HepG2 (cell line): ENCODE measurements around the gene PPP1R1B. TPM values are rescaled to one million over a fixed set of nuclear protein-coding genes. Genes with fewer than 3 reads are reported as not detected.

ENCODE experiments used
- ATAC-seq: fragments of 200-7000 bp; cut with Tn5 transposase; 3 replicates; pipeline ENCODE4 v1.9.1; 2020; ENCODE audit warnings: mild to moderate bottlenecking, moderate library complexity
- BruUV-seq: library from RNA; stranded (reverse); fragments of 400-500 nt; replicated peaks from 2 replicates; lab custom pipeline; 2021; lab: Mats Ljungman, UMichigan
- CTCF ChIA-PET: fragments of 300-600 bp; formaldehyde crosslinking; extraction: SDS; loops from one replicate; lab custom pipeline; 2021; ENCODE audit warnings: low total read pairs, inconsistent platforms, low intra/inter-chr PET ratio; lab: Yijun Ruan, JAX
- POLR2A ChIA-PET: fragments of 350-600 bp; sonication (Branson Sonifier 250); formaldehyde crosslinking; loops from one replicate; lab custom pipeline; 2020; ENCODE audit warnings: antibody characterized with exemption, inconsistent platforms; lab: Yijun Ruan, JAX
- DNase-seq: peaks from one replicate; pipeline ENCODE4 v3.0.0-alpha.2; 2015; ENCODE audit warnings: low spot score
- FAIRE-seq: peaks from 3 replicates; lab custom pipeline; 2011; peaks lifted over from hg19 to GRCh38; lab: Jason Lieb, UNC
- H2AFZ ChIP-seq: one replicate; pipeline ENCODE4 v1.6.1; 2011; ENCODE audit warnings: low read length, inconsistent platforms
- H3K27ac ChIP-seq: fragments of 300-600 bp; 3 replicates; pipeline ENCODE4 v1.8.0; 2011; ENCODE audit warnings: mixed run types, mild to moderate bottlenecking, mixed read lengths, low read length, inconsistent platforms; ENCODE audit not compliant: insufficient read depth; ENCODE audit errors: extremely low read length
- H3K27me3 ChIP-seq, 2 experiments: fragments of 200-600 bp in 1 of 2; 2 replicates in 1 of 2; 3 replicates in 1 of 2; pipeline versions ENCODE4 v1.6.0 to v1.8.0; 2011; ENCODE audit warnings: low read length in 2 of 2, mild to moderate bottlenecking in 2 of 2, moderate library complexity in 2 of 2, inconsistent platforms in 1 of 2; ENCODE audit not compliant: insufficient read depth in 2 of 2, control insufficient read depth in 1 of 2
- H3K36me3 ChIP-seq, 2 experiments: fragments of 200-600 bp in 1 of 2; replicated peaks in 1 of 2; 2 replicates in 1 of 2; 3 replicates in 1 of 2; pipeline versions ENCODE4 v1.5.1 to v1.8.0; 2011; ENCODE audit warnings: low read length in 2 of 2, inconsistent platforms in 1 of 2; ENCODE audit not compliant: insufficient read depth in 2 of 2, control insufficient read depth in 1 of 2
- H3K4me1 ChIP-seq: 2 replicates; pipeline ENCODE4 v1.5.1; 2012; ENCODE audit warnings: low read length, inconsistent platforms; ENCODE audit not compliant: insufficient read depth
- H3K4me2 ChIP-seq: 2 replicates; pipeline ENCODE4 v1.6.0; 2011; ENCODE audit warnings: low read depth, low read length, inconsistent platforms
- H3K4me3 ChIP-seq, 3 experiments: fragments of 200-600 bp in 1 of 3; sonication (generic), shearing (Covaris generic) in 1 of 3; replicated peaks in 1 of 3; 2 replicates each; pipeline ENCODE4 v1.5.1; 2011 to 2016; ENCODE audit warnings: low read length in 3 of 3, inconsistent platforms in 2 of 3, low read depth in 2 of 3, mild to moderate bottlenecking in 2 of 3, control low read depth in 1 of 3, mixed read lengths in 1 of 3; ENCODE audit not compliant: insufficient read depth in 1 of 3
- H3K79me2 ChIP-seq: one replicate; pipeline ENCODE4 v1.6.1; 2011; ENCODE audit warnings: low read length, inconsistent platforms; ENCODE audit not compliant: insufficient read depth
- H3K9ac ChIP-seq: 2 replicates; pipeline ENCODE4 v1.6.0; 2011; ENCODE audit warnings: mild to moderate bottlenecking, low read depth, low read length, inconsistent platforms; ENCODE audit not compliant: insufficient read depth
- H3K9me3 ChIP-seq: 2 replicates; pipeline ENCODE4 v1.5.1; 2012; ENCODE audit warnings: mild to moderate bottlenecking, low read length
- H4K20me1 ChIP-seq: 2 replicates; pipeline ENCODE4 v1.6.0; 2011; ENCODE audit warnings: inconsistent platforms, mild to moderate bottlenecking, low read length, moderate library complexity; ENCODE audit not compliant: insufficient read depth
- GRHL1 ChIP-seq: sonication (generic); formaldehyde crosslinking; conservative IDR thresholded peaks from 2 replicates; pipeline ENCODE4 v1.8.0; 2022; ENCODE audit warnings: missing genetic modification reagents
- MED13 ChIP-seq: sonication (generic); formaldehyde crosslinking; IDR thresholded peaks from 2 replicates; pipeline ENCODE4 v1.5.0; 2020; ENCODE audit warnings: missing genetic modification reagents
- TBX3 ChIP-seq: fragments of 450-650 bp; IDR thresholded peaks from 2 replicates; pipeline ENCODE4 v1.6.1; 2017; ENCODE audit warnings: antibody characterized with exemption, mild to moderate bottlenecking, inconsistent platforms, borderline replicate concordance
- ZBTB7A ChIP-seq: sonication (generic); formaldehyde crosslinking; IDR thresholded peaks from 2 replicates; pipeline ENCODE4 v1.8.0; 2022; ENCODE audit warnings: mild to moderate bottlenecking, missing genetic modification reagents
- ZC3H4 ChIP-seq: sonication (generic); formaldehyde crosslinking; IDR thresholded peaks from 2 replicates; pipeline ENCODE4 v1.4.0; 2020; ENCODE audit warnings: missing genetic modification reagents, borderline replicate concordance
- ZFP36 ChIP-seq: fragments of 150-350 bp; IDR thresholded peaks from 2 replicates; pipeline ENCODE4 v1.6.1; 2018; ENCODE audit warnings: borderline replicate concordance, low read length, low read depth; ENCODE audit not compliant: partially characterized antibody
- ZNF205 ChIP-seq: IDR thresholded peaks from 2 replicates; pipeline ENCODE4 v1.6.1; 2018; ENCODE audit warnings: missing biosample characterization, missing genetic modification reagents
- ZNF225 ChIP-seq: sonication (generic); formaldehyde crosslinking; IDR thresholded peaks from 2 replicates; pipeline ENCODE4 v1.4.0; 2020; ENCODE audit warnings: mild to moderate bottlenecking, missing genetic modification reagents
- ZNF768 ChIP-seq: sonication (generic); formaldehyde crosslinking; IDR thresholded peaks from 2 replicates; pipeline ENCODE4 v1.4.0; 2020; ENCODE audit warnings: missing genetic modification reagents
- WGBS: methylation state at CpG from one replicate; pipeline ENCODE4 v1.1.6; 2017; ENCODE audit warnings: low lambda C conversion rate; 5-methylcytosine and 5-hydroxymethylcytosine counted together
- in situ Hi-C: cut with HindIII; loops from 2 replicates; pipeline ENCODE4 v1.10.0; 2017; ENCODE audit warnings: low pct_unique_long_range_greater_than_20kb; ENCODE audit not compliant: extremely low pct_ligation_motif_present
- intact Hi-C: fragments of 100-400 bp; cut with micrococcal nuclease; formaldehyde crosslinking; loops from one replicate; pipeline ENCODE4 v1.10.0; 2022; ENCODE audit not compliant: unreplicated experiment
- polyA plus RNA-seq, 8 experiments: library from polyadenylated mRNA; depleted of rRNA in 3 of 8; stranded (reverse) in 7 of 8; unstranded in 1 of 8; fragments of >200 nt; fragmentation: Illumina TruSeq in 4 of 8; extraction: Trizol in 4 of 8; gene quantifications; 2 replicates each; pipeline versions ENCODE4 v1.2.1 to v1.2.3, GENCODE V29; 2011 to 2016; ENCODE audit warnings: low read depth in 4 of 8, missing spikeins in 1 of 8, mixed read lengths in 1 of 8; ENCODE audit not compliant: insufficient read depth in 1 of 8
- total RNA-seq, 5 experiments: library from RNA; depleted of rRNA; stranded (reverse); fragments of >200 nt; fragmentation: Illumina TruSeq; extraction: Trizol; gene quantifications; 2 replicates each; pipeline ENCODE4 v1.2.3, GENCODE V29; 2016; ENCODE audit warnings: low read depth in 1 of 5
- TF ChIP-seq, protein P1 (sequence below): sonication (generic); formaldehyde crosslinking; IDR thresholded peaks from 2 replicates; pipeline ENCODE4 v1.9.0; 2022; ENCODE audit warnings: missing genetic modification reagents, mild to moderate bottlenecking, borderline replicate concordance
- TF ChIP-seq, protein P2 (sequence below): sonication (generic); formaldehyde crosslinking; IDR thresholded peaks from 2 replicates; pipeline ENCODE4 v1.4.0; 2020; ENCODE audit warnings: missing genetic modification reagents, borderline replicate concordance
- TF ChIP-seq, protein P3 (sequence below): sonication (generic); formaldehyde crosslinking; IDR thresholded peaks from 2 replicates; pipeline ENCODE4 v1.8.0; 2022; ENCODE audit warnings: missing genetic modification reagents, mild to moderate bottlenecking, inconsistent platforms, borderline replicate concordance

PPP1R1B gene
- total and polyA plus RNA-seq, 2 of the 13 experiments (the other 11 are each of a cell fraction or from before 2014, with no cell fraction given) = 0.08 TPM; not detected in 1

DNA sequence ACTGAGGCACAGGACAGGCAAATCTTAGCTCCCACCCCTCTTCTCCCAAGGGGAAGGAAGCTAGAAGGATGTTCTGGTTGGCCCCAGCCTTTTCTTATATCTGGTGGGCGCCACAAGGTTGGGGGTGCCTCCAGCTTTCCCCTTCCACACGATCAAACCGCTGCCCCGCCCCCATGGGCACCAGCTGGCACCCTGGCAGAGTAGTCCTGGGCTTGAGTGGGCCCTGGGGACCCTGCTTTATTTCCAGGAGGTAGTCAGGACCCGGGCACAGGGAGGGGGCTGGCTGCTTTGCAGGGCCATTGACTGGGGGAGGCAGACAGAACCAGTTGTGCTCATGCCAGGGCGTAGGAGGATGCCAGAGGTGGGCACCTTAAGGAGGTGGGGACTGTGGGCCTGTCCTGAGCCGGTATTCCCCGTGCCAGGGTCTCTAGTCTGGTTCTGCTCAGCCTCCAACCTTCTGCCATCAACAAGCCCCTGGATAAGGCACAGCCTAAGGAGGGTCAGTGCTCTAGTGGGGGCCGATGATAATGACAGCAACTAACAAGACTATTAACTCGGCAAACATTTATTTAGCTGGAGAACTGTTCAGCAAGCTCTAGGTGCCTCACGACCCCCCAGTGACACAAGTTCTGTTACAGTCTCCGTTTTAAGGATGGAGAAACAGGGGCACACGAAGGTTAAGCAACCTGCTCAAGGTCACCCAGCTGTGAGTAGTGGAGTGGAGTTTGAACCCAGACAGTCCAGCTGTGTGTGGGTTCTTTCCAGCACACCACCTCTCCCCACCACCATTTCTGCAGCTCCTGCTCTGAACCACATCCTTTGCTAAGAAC, 7.6 kb upstream of the PPP1R1B start (continued):
- TF ChIP-seq, protein P1, sequence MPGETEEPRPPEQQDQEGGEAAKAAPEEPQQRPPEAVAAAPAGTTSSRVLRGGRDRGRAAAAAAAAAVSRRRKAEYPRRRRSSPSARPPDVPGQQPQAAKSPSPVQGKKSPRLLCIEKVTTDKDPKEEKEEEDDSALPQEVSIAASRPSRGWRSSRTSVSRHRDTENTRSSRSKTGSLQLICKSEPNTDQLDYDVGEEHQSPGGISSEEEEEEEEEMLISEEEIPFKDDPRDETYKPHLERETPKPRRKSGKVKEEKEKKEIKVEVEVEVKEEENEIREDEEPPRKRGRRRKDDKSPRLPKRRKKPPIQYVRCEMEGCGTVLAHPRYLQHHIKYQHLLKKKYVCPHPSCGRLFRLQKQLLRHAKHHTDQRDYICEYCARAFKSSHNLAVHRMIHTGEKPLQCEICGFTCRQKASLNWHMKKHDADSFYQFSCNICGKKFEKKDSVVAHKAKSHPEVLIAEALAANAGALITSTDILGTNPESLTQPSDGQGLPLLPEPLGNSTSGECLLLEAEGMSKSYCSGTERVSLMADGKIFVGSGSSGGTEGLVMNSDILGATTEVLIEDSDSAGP (CRISPR knock-in tag) = no peak; the same call in 1 of the 2 replicates
- TF ChIP-seq ZC3H4 (no peak), GRHL1 (CRISPR knock-in tag) (no peak), MED13 (CRISPR knock-in tag) (no peak), ZNF205 (CRISPR knock-in tag) (no peak)

GRCh38 chr17:39619786-39620101, 7.0 kb upstream of the PPP1R1B start:
- FAIRE-seq (peak; percentile 83), ATAC-seq (peak; percentile 15; the same call in 2 of the 3 replicates)
- in situ Hi-C loops = loop anchor here (5.0 kb wide), 3 partner anchors 53 to 133 kb away; no protein-coding TSS in a partner anchor
- TF ChIP-seq ZNF768 (CRISPR knock-in tag) (peak; percentile 99), ZNF225 (CRISPR knock-in tag) (no peak), TBX3 (peak; percentile 49; the same call in 1 of the 2 replicates), ZFP36 (peak; percentile 80), ZBTB7A (CRISPR knock-in tag) (peak; percentile 11; the same call in 1 of the 2 replicates)
- TF ChIP-seq, protein P2, sequence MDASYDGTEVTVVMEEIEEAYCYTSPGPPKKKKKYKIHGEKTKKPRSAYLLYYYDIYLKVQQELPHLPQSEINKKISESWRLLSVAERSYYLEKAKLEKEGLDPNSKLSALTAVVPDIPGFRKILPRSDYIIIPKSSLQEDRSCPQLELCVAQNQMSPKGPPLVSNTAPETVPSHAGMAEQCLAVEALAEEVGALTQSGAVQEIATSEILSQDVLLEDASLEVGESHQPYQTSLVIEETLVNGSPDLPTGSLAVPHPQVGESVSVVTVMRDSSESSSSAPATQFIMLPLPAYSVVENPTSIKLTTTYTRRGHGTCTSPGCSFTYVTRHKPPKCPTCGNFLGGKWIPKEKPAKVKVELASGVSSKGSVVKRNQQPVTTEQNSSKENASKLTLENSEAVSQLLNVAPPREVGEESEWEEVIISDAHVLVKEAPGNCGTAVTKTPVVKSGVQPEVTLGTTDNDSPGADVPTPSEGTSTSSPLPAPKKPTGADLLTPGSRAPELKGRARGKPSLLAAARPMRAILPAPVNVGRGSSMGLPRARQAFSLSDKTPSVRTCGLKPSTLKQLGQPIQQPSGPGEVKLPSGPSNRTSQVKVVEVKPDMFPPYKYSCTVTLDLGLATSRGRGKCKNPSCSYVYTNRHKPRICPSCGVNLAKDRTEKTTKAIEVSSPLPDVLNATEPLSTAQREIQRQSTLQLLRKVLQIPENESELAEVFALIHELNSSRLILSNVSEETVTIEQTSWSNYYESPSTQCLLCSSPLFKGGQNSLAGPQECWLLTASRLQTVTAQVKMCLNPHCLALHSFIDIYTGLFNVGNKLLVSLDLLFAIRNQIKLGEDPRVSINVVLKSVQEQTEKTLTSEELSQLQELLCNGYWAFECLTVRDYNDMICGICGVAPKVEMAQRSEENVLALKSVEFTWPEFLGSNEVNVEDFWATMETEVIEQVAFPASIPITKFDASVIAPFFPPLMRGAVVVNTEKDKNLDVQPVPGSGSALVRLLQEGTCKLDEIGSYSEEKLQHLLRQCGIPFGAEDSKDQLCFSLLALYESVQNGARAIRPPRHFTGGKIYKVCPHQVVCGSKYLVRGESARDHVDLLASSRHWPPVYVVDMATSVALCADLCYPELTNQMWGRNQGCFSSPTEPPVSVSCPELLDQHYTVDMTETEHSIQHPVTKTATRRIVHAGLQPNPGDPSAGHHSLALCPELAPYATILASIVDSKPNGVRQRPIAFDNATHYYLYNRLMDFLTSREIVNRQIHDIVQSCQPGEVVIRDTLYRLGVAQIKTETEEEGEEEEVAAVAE = no peak
- TF ChIP-seq, protein P3, sequence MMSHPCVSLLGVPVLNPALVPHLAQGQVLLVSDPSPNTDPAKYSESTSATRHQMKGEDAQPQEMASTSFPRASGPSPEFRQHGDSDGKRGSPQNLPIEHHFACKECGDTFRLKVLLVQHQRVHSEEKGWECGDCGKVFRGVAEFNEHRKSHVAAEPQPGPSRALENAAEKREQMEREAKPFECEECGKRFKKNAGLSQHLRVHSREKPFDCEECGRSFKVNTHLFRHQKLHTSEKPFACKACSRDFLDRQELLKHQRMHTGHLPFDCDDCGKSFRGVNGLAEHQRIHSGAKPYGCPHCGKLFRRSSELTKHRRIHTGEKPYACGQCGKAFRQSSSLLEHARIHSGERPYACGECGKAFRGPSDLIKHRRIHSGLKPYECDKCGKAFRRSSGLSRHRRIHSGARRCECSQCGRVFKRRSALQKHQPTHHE (CRISPR knock-in tag) = no peak

More at GRCh38 chr17:39619786-39620101, 7.0 kb upstream of the PPP1R1B start:
- peak; percentile 44 for DNase-seq
- H3K27me3 ChIP-seq = peaks cover 5 to 53% of the 10 kb centered on the region in 2 experiments
- BruUV-seq = no TSS peak
- CTCF ChIA-PET = interaction anchor here (1.2 to 4.7 kb wide), 2 partner anchors 51 to 135 kb away, joined by 6 to 136 read pairs; partner anchors contain the start of gene PNMT
- H2AFZ ChIP-seq = no peak overlapping the region
- 0% methylated on average over 1 of the region's 1 CpG for WGBS
- H3K36me3 ChIP-seq = no peaks in the 10 kb centered on the region
- no peak overlapping the region for H3K4me2 ChIP-seq
- H3K27ac ChIP-seq = no peak overlapping the region
- POLR2A ChIA-PET = interaction anchor here (0.6 to 1.3 kb wide), 3 partner anchors 18 to 75 kb away, joined by 3 to 5 read pairs (median 5); no protein-coding TSS in a partner anchor
- H3K9me3 ChIP-seq = no peaks in the 10 kb centered on the region
- H3K4me1 ChIP-seq = peaks cover 34% of the 10 kb centered on the region
- no peaks in the 10 kb centered on the region for H4K20me1 ChIP-seq
- H3K4me3 ChIP-seq = no peak overlapping the region
- intact Hi-C loops = no loop called here
- no peaks in the 10 kb centered on the region for H3K79me2 ChIP-seq
- no peak overlapping the region for H3K9ac ChIP-seq
